Hematopoietic multipotent progenitor cell treated with erythropoietin and hydrocortisone succinate and interleukin-3 and kit ligand, for 6 days (in vitro differentiated cells): ENCODE results near the gene TP53.

ENCODE experiments used
- DNase-seq: peaks from one replicate; pipeline ENCODE4 v3.0.0-alpha.2; 2015

The TP53 gene

GRCh38 chr17:7706631-7707354 lies 19.5 kb upstream of the TP53 start:
- no peak for DNase-seq

DNA sequence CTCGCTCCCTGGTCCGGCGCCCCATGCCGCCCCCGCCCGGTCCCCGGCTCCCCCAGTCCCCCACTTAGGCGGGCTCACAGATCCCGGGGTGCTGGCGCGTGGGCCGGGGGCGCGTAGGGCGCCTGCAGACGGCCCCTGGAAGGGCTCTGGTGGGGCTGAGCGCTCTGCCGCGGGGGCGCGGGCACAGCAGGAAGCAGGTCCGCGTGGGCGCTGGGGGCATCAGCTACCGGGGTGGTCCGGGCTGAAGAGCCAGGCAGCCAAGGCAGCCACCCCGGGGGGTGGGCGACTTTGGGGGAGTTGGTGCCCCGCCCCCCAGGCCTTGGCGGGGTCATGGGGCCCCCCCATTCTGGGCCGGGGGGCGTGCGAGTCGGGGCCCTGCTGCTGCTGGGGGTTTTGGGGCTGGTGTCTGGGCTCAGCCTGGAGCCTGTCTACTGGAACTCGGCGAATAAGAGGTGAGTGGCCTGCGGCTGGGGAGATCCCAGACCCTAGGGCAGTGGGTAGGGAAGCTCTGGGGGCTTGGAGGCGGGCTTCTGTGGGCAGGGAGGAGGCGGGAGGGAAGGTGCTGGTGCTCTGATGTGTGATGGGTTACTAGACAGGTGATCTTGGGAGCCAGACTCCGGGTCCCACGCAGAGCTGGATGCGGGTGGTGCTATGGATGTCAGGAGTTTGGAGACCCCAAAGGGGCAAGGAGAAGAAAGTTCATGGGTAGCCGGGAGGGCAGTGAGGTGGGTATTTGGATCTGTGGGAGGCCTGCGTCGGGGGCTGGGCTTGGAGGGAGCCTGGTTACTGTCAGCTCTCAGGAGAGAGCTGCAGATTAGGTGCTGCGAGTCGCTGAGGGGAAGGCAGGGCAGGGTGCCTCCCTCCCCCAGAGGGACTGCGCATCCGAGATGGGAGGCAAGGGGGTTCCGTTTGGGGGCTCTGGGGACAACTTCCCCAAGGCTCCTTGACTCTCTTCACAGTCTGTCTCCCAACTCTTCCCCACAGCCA lies 18.3 kb upstream of the TP53 start:
- DNase-seq = no peak

DNA sequence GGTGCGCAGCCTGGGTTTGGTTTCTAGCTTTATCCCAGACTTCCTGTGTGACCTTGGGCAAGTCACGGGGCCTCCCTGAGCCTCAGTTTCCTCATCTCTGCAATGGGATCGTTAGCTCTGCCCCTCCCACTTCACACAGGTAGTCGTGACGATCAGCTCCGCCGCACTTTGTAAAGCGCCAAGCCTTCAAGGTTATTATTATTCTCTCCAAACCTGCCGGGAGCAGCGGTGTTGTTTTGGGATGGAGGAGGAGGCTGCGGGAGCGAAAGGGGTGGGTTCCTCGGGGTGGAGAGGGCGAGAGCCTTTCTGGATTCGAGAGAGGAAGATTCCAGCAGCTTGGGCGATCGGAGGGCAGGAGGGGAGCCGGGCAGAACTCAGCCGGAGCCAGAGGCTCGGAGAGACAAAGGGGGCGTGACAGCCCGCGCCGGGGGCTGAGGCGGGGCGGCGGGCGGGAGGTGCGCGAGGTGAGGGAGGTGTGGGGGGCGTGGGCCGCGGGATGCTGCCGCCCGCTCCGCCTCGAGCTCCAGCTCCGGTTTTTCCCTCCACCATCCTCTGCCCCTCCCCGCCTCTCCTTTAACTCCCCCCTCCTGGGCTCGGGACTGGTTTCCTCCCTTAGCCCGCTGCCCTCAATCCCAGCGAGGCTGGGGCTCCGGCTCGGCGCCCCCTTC lies 17.4 kb upstream of the TP53 start, which contains the start of gene EFNB3:
EFNB3 (plus strand) TSS at position 602 of the 668 bp plus-strand sequence. CDS start 397 bp downstream, outside the sequence.
- DNase-seq = no peak

DNA sequence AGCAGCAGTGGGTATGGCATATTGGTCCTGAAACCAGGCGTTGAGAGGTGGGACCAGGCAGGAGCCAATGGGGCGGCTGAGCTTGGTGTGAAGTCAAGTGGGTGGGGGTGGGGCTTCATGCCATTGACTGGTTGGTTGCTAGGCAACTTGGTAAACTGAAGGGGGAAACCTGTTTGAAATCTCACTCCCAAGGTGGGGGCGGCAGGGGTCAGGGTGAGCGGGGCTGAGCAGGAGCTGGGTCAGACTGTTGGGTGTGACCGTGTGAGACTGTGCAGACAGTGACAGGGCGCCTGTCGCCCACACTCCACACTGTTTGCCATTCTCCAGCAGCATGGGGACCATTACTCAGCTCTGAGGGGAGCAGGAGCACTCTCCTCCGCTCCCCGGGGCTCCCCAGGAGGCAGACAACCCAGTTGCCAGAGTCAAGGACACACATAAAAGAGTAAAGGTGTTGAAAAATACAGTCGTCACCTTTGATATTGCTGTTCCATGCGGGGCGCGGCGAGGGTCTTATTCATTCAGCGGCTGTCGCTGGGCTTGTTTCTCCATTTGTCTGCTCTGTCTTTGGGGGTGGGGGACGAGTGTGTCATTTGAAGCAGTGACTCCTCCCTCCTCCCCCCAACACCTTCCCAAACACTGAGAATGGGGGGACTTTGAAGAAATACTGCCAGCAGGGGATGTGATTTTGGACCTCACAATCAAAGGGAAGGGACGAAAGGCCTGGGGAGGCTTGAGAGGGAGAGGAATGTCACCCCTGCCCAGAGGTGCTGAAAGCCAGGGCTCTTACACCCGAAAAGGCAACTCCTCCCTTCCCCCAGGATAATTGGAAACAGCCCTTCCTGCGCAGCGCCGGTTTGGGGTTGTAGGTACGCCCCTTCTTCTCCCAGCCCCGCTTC lies 16.5 kb upstream of the TP53 start:
- DNase-seq = peak; percentile 63

- DNase-seq = no peak
Observed at GRCh38 chr17:7702776-7703175, 15.5 kb upstream of the TP53 start.

- no peak for DNase-seq
Observed at GRCh38 chr17:7701681-7702080, 14.4 kb upstream of the TP53 start.

DNA sequence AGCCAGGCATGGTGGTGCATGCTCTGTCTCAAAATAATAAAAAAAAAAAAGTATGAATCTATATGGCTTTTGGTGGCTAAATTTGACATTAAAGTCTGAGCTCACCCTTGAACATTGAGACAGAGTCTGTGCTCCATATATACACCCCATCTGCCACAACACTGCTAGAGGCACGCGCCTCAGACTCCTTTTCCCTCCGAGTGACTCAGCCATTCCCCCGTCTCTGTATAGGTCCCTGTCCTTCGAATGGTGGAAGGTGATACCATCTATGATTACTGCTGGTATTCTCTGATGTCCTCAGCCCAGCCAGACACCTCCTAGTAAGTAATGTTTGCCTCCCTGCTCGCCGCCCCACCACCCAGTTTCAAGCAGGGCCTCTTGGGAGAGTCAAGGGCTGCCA lies 13.2 kb upstream of the TP53 start:
- no peak for DNase-seq

DNA sequence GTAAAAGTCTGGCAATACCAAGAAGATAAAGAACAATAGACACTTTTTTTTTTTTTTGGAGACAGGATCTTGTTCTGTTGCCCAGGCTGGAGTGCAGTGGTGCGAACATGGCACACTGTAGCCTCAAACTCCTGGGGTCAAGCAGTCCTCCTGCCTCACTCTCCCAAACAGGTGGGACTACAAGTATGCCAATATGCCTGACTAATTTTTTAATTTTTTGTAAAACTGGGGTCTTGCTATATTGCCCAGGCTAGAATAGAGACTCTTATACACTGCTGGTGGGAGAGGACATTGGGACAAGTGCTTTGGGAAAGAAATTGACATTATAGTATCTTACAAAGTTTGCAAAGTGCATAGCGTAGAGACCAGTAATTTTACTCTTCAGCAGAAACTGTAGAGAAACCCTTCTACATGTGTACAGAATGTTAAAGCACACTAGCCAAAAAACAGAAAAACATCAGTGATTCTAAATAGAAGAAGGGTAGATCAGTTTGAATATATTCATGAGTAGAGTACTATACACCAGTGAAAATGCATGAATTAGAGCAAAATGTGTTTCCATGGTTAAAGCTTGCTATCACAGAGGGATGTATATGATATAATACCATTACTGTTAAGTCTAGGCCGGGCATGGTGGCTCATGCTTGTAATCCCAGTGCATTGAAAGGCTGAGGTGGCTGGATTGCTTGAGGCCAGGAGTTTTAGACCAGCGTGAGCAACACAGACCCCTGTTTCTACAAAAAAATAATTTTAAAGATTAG lies 10.7 kb upstream of the TP53 start:
- no peak for DNase-seq

DNA sequence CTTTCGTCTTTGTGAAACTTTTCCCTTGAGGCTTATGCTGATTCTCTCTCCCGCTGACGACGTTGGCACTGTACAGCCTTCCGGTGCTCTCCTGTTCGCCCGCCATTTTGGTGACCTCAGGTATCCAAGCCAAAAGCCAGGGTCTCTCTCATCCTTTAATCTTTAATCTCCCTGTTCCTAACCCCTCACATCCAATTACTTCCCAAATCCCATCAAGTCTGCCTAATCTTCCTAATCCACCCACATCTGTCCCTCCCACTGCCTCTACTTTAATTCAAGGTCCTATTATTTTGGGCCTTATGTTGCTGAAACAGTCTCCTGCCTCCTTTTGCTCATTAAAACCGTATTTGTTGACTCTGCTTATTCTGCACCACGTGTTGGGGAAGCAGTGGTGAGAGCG lies 8.3 kb upstream of the TP53 start:
- no peak for DNase-seq

DNA sequence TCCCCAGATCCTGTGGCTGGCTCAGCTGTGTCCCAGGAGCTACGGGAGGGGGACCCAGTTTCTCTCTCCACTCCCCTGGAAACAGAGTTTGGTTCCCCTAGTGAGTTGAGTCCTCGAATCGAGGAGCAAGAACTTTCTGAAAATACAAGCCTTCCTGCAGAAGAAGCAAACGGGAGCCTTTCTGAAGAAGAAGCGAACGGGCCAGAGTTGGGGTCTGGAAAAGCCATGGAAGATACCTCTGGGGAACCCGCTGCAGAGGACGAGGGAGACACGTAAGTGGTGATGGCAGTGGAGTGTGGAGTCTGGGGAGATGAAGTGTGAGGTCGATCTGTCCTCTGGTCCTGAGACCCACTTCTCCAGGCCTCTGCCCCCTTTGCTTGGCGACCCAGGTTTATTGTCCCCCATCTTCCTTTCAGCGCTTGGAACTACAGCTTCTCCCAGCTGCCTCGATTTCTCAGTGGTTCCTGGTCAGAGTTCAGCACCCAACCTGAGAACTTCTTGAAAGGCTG lies 1.6 kb upstream of the TP53 start:
- DNase-seq = no peak

DNA sequence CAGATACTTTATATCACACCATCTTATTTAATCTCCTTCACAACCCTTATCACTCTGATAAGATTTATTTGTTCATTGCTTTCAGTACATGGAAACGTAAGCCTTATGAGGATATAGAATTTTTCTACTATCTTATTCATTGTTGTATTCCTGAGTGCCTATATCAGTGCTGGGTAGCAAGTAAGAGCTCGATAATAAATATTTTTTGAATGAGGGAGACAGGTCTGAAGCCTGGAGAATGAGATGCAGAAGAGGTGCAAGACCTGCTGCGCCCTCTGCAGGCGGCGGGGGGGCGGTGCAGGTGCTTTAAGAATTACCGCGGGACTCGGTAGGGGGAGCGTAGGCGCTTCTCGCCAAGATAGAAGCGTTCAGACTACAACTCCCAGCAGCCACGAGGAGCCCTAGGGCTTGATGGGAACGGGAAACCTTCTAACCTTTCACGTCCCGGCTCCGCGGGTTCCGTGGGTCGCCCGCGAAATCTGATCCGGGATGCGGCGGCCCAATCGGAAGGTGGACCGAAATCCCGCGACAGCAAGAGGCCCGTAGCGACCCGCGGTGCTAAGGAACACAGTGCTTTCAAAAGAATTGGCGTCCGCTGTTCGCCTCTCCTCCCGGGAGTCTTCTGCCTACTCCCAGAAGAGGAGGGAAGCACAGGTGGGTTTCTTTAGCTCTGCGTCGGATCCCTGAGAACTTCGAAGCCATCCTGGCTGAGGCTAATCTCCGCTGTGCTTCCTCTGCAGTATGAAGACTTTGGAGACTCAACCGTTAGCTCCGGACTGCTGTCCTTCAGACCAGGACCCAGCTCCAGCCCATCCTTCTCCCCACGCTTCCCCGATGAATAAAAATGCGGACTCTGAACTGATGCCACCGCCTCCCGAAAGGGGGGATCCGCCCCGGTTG lies 868 bp upstream of the TP53 start, which contains the start of gene WRAP53:
WRAP53 (plus strand) TSS at position 570 of the 900 bp plus-strand sequence; CDS start at position 742, 172 bp downstream.
- peak; percentile 99 for DNase-seq

- DNase-seq = peak; percentile 92
Observed at GRCh38 chr17:7686222-7687071, 843 bp downstream of the TP53 start.

DNA sequence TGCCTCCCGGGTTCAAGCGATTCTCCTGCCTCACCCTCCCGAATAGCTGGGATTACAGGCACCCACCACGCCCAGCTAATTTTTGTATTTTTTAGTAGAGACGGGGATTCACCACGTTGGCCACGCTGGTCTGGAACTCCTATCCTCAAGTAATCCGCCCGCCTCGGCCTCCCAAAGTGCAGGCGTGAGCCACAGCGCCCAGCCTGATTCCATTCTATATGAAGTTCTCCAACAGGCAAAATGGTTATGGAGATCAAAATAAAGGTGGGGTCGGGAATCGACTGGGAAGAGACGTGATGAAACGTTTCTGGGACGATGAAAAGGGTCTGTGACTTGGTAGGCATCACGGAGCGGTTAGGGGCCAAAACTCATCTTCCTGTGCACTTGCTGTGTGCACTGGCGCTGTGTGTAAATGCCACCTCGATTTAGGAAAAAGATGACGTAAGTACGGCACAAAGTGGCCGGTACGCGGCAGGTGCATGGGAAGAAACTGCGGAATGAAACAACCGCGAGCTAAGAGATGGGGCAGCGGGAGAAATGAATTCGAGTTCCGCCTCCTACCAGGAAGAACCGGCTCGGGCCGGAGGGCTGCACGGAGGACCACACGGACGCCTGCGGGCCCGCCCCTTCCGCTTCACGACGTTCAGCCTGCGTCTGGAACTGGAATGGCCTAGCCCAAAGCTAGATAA lies 1.6 kb downstream of the TP53 start:
- peak; percentile 95 for DNase-seq

- no peak for DNase-seq
Observed at GRCh38 chr17:7684851-7685532, 2.3 kb downstream of the TP53 start.

DNA sequence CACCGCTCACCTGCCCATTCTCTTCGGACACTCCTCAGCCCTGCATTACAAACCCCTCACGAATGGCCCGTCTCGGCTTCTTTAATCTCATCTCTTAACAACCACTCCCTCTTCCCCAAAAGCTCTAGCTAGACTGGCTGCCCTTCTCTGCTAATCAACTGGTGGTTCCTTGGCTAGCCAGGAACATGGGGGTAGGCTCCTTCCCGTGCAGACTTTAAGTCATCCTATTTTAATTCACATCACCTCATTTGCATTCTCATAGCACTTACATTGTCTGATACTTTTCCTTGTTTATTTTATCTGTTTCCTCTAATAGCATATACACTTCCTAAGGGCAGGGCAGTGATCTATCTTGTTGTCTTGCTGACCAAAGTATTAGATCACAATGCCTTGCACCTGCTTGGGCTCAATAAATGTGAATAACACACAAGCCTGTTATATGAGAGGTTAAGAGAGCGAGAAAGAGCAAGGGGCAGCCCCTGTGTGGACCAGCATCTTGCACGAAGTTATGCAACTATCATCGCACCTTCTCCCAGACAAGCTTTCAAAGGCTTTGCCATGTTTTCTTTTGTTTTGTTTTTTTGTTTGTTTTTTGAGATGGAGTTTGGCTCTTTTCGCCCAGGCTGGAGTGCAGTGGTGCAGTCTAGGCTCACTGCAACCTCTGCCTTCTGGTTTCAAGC lies 9.8 kb downstream of the TP53 start:
- no peak for DNase-seq

DNA sequence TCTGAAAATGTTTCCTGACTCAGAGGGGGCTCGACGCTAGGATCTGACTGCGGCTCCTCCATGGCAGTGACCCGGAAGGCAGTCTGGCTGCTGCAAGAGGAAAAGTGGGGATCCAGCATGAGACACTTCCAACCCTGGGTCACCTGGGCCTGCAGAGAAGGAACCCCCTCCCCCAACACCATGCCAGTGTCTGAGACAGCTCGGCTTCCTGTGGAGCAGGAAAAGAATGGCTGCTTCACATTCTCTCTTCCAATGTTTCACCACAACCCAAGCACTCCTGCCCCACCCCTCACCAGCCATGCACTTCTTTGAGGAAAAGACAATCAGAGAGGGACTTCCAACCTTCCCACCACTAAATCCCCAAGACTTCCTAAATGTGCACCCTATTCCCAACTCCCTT lies 10.8 kb downstream of the TP53 start:
- no peak for DNase-seq

GRCh38 chr17:7674934-7675333 lies 12.4 kb downstream of the TP53 start:
- no peak for DNase-seq
